Mucosa of rectum (tissue), 2 donors: ENCODE data around the gene DNMT3L.
"Not testable (repeated sequence)": the region's sequence is repeated elsewhere in the genome, so short reads cannot be mapped to it uniquely, and the experiment has no call there.

Experiments
- H3K27ac ChIP-seq, 2 donors: one replicate each; pipeline ENCODE4 v1.7.0; 2013; ENCODE audit warnings: inconsistent platforms in 2 of 2, low read depth in 2 of 2, low read length in 2 of 2
- H3K27me3 ChIP-seq, 2 donors: one replicate each; pipeline ENCODE4 v1.7.0; 2013; ENCODE audit warnings: low read length in 2 of 2; ENCODE audit not compliant: control insufficient read depth in 2 of 2, insufficient read depth in 2 of 2
- H3K36me3 ChIP-seq, 2 donors: one replicate each; pipeline ENCODE4 v1.7.0; 2013; ENCODE audit warnings: low read length in 2 of 2; ENCODE audit not compliant: control insufficient read depth in 2 of 2, insufficient read depth in 2 of 2
- H3K4me1 ChIP-seq, 2 donors: one replicate each; pipeline ENCODE4 v1.7.0; 2013; ENCODE audit warnings: low read length in 2 of 2, mild to moderate bottlenecking in 1 of 2; ENCODE audit not compliant: control insufficient read depth in 2 of 2, insufficient read depth in 2 of 2
- H3K4me3 ChIP-seq, 2 donors: one replicate each; pipeline ENCODE4 v1.7.0; 2013; ENCODE audit warnings: low read length in 2 of 2
- H3K9ac ChIP-seq, 2 donors: one replicate each; pipeline ENCODE4 v1.7.0; 2013; ENCODE audit warnings: low read length in 2 of 2, low read depth in 1 of 2, mild to moderate bottlenecking in 1 of 2
- H3K9me3 ChIP-seq, 2 donors: one replicate each; pipeline ENCODE4 v1.7.0; 2013; ENCODE audit warnings: low read length in 2 of 2; ENCODE audit not compliant: control insufficient read depth in 2 of 2
- donor health status: healthy.
- donor health status: Normal muscosa, but diverticular disease.

Gene DNMT3L

GRCh38 chr21:44249204-44250037, 12.3 kb downstream of the DNMT3L start:
- not testable (repeated sequence) for H3K4me3 ChIP-seq, H3K27ac ChIP-seq, H3K9ac ChIP-seq, H3K36me3 ChIP-seq, H3K9me3 ChIP-seq, H3K27me3 ChIP-seq, H3K4me1 ChIP-seq

- not testable (repeated sequence) for H3K4me1 ChIP-seq, H3K27ac ChIP-seq, H3K9ac ChIP-seq, H3K27me3 ChIP-seq, H3K36me3 ChIP-seq, H3K9me3 ChIP-seq, H3K4me3 ChIP-seq
These were observed 13.8 kb downstream of the DNMT3L start for GRCh38 chr21:44247904-44248303.

- H3K9me3 ChIP-seq, H3K36me3 ChIP-seq, H3K9ac ChIP-seq, H3K4me3 ChIP-seq, H3K4me1 ChIP-seq, H3K27me3 ChIP-seq, H3K27ac ChIP-seq: not testable (repeated sequence)
These were observed 17.7 kb downstream of the DNMT3L start for GRCh38 chr21:44243980-44244379.

- H3K9me3 ChIP-seq, H3K27me3 ChIP-seq, H3K27ac ChIP-seq, H3K4me1 ChIP-seq, H3K36me3 ChIP-seq, H3K9ac ChIP-seq, H3K4me3 ChIP-seq: not testable (repeated sequence)
These were observed 20.4 kb downstream of the DNMT3L start for GRCh38 chr21:44241281-44241680.

GRCh38 chr21:44240842-44241241, 20.9 kb downstream of the DNMT3L start, which contains the start of gene ICOSLG:
TSS of gene ICOSLG (minus strand) at chr21:44240943. CDS start at chr21:44240817, 126 bp downstream.
- H3K36me3 ChIP-seq, H3K9me3 ChIP-seq, H3K4me3 ChIP-seq, H3K27me3 ChIP-seq, H3K9ac ChIP-seq, H3K4me1 ChIP-seq, H3K27ac ChIP-seq: not testable (repeated sequence)

- H3K9me3 ChIP-seq, H3K4me1 ChIP-seq, H3K27ac ChIP-seq, H3K27me3 ChIP-seq, H3K9ac ChIP-seq, H3K36me3 ChIP-seq, H3K4me3 ChIP-seq: not testable (repeated sequence)
These were observed 21.3 kb downstream of the DNMT3L start for GRCh38 chr21:44240353-44240752.

- not testable (repeated sequence) for H3K4me3 ChIP-seq, H3K36me3 ChIP-seq, H3K9me3 ChIP-seq, H3K4me1 ChIP-seq, H3K9ac ChIP-seq, H3K27me3 ChIP-seq, H3K27ac ChIP-seq
These were observed 32.1 kb downstream of the DNMT3L start for GRCh38 chr21:44229561-44229960.

- H3K9ac ChIP-seq, H3K4me1 ChIP-seq, H3K9me3 ChIP-seq, H3K4me3 ChIP-seq, H3K27me3 ChIP-seq, H3K36me3 ChIP-seq, H3K27ac ChIP-seq: not testable (repeated sequence)
These were observed 33.6 kb downstream of the DNMT3L start for GRCh38 chr21:44228109-44228508.

- H3K9ac ChIP-seq, H3K4me3 ChIP-seq, H3K9me3 ChIP-seq, H3K4me1 ChIP-seq, H3K27me3 ChIP-seq, H3K27ac ChIP-seq, H3K36me3 ChIP-seq: not testable (repeated sequence)
These were observed 34.1 kb downstream of the DNMT3L start for GRCh38 chr21:44227614-44228013.

- H3K27ac ChIP-seq, H3K9me3 ChIP-seq, H3K9ac ChIP-seq, H3K4me3 ChIP-seq, H3K36me3 ChIP-seq, H3K4me1 ChIP-seq, H3K27me3 ChIP-seq: not testable (repeated sequence)
These were observed 36.1 kb downstream of the DNMT3L start for GRCh38 chr21:44225605-44226004.

GRCh38 chr21:44223334-44223733, 38.4 kb downstream of the DNMT3L start:
- H3K27me3 ChIP-seq, H3K4me3 ChIP-seq, H3K9ac ChIP-seq, H3K9me3 ChIP-seq, H3K27ac ChIP-seq, H3K36me3 ChIP-seq, H3K4me1 ChIP-seq: not testable (repeated sequence)
